IMR-90 (cell line): ENCODE results near the gene ANGPT4. TPM values are rescaled to one million over a fixed set of nuclear protein-coding genes. Genes with fewer than 3 reads are reported as not detected.

ENCODE experiments used
- ATAC-seq: fragments of 200-7000 bp; cut with Tn5 transposase; 2 replicates; pipeline ENCODE4 v1.9.1; 2020; ENCODE audit warnings: low read depth, mild to moderate bottlenecking, moderate library complexity
- BruUV-seq: library from RNA; stranded (reverse); fragments of 400-500 nt; replicated peaks from 2 replicates; lab custom pipeline; 2021; lab: Mats Ljungman, UMichigan
- CTCF ChIA-PET: fragments of 300-600 bp; formaldehyde crosslinking; extraction: SDS; loops from one replicate; lab custom pipeline; 2021; ENCODE audit warnings: antibody characterized with exemption; lab: Yijun Ruan, JAX
- POLR2A ChIA-PET: fragments of 300-600 bp; sonication (Branson Sonifier 250); formaldehyde crosslinking; loops from one replicate; lab custom pipeline; 2022; ENCODE audit warnings: antibody characterized with exemption; ENCODE audit not compliant: unreplicated experiment; lab: Charles Lee
- DNase-seq: peaks from one replicate; pipeline ENCODE4 v3.0.0; 2013
- H2AFZ ChIP-seq: replicated peaks from 2 replicates; pipeline ENCODE3; 2013; ENCODE audit warnings: low read length, mild to moderate bottlenecking; ENCODE audit not compliant: poor library complexity
- H2AK5ac ChIP-seq: 2 replicates; pipeline ENCODE4 v1.6.1; 2013; ENCODE audit warnings: low read depth, low read length, inconsistent platforms
- H2AK9ac ChIP-seq: replicated peaks from 2 replicates; pipeline ENCODE3; 2013; ENCODE audit warnings: mild to moderate bottlenecking, low read depth, low read length, moderate library complexity; ENCODE audit not compliant: poor library complexity
- H2BK120ac ChIP-seq: 2 replicates; pipeline ENCODE4 v1.6.1; 2013; ENCODE audit warnings: low read depth, low read length, inconsistent platforms
- H2BK15ac ChIP-seq: 3 replicates; pipeline ENCODE4 v1.6.1; 2013; ENCODE audit warnings: low read depth, low read length, inconsistent platforms
- H2BK20ac ChIP-seq: 2 replicates; pipeline ENCODE4 v1.6.1; 2013; ENCODE audit warnings: low read depth, mild to moderate bottlenecking, inconsistent platforms, low read length, moderate library complexity
- H2BK5ac ChIP-seq: 2 replicates; pipeline ENCODE4 v1.6.1; 2013; ENCODE audit warnings: mild to moderate bottlenecking, low read depth, low read length, inconsistent platforms; ENCODE audit not compliant: poor library complexity, severe bottlenecking
- H3K14ac ChIP-seq: replicated peaks from 2 replicates; pipeline ENCODE4 v1.6.1; 2013; ENCODE audit warnings: low read depth, low read length, inconsistent platforms
- H3K18ac ChIP-seq: 2 replicates; pipeline ENCODE4 v1.6.1; 2013; ENCODE audit warnings: low read depth, low read length, control low read depth
- H3K23ac ChIP-seq: 2 replicates; pipeline ENCODE4 v1.6.1; 2013; ENCODE audit warnings: low read depth, low read length, inconsistent platforms
- H3K27ac ChIP-seq: 2 replicates; pipeline ENCODE4 v1.5.1; 2013; ENCODE audit warnings: mild to moderate bottlenecking, control low read depth, low read length; ENCODE audit not compliant: insufficient read depth
- H3K27me3 ChIP-seq: 2 replicates; pipeline ENCODE4 v1.6.1; 2013; ENCODE audit warnings: low read length; ENCODE audit not compliant: control insufficient read depth, insufficient read depth
- H3K36me3 ChIP-seq: 2 replicates; pipeline ENCODE4 v1.6.1; 2013; ENCODE audit warnings: low read length, mixed read lengths; ENCODE audit not compliant: control insufficient read depth, insufficient read depth
- H3K4ac ChIP-seq: 2 replicates; pipeline ENCODE4 v1.6.1; 2013; ENCODE audit warnings: low read depth, low read length, inconsistent platforms
- H3K4me1 ChIP-seq: 2 replicates; pipeline ENCODE4 v1.6.1; 2013; ENCODE audit warnings: low read length, mixed read lengths; ENCODE audit not compliant: control insufficient read depth, insufficient read depth
- H3K4me2 ChIP-seq: 2 replicates; pipeline ENCODE4 v1.6.1; 2013; ENCODE audit warnings: low read depth, mild to moderate bottlenecking, control low read depth, low read length, moderate library complexity
- H3K4me3 ChIP-seq: 2 replicates; pipeline ENCODE4 v1.5.1; 2013; ENCODE audit warnings: low read depth, mild to moderate bottlenecking, control low read depth, low read length, moderate library complexity; ENCODE audit not compliant: insufficient read depth
- H3K56ac ChIP-seq: 2 replicates; pipeline ENCODE4 v1.6.1; 2013; ENCODE audit warnings: low read length, inconsistent platforms; ENCODE audit not compliant: insufficient read depth; ENCODE audit errors: extremely low read depth
- H3K79me1 ChIP-seq, 2 experiments: 2 replicates each; pipeline ENCODE4 v1.6.1; 2013; ENCODE audit warnings: low read length in 2 of 2, inconsistent platforms in 1 of 2, low read depth in 1 of 2
- H3K9ac ChIP-seq: 2 replicates; pipeline ENCODE4 v1.6.1; 2013; ENCODE audit warnings: low read depth, low read length, control low read depth
- H3K9me1 ChIP-seq: 2 replicates; pipeline ENCODE4 v1.6.1; 2013; ENCODE audit warnings: low read length, inconsistent platforms; ENCODE audit not compliant: insufficient read depth
- H3K9me3 ChIP-seq: 2 replicates; pipeline ENCODE4 v1.6.1; 2013; ENCODE audit warnings: low read length; ENCODE audit not compliant: control insufficient read depth, insufficient read depth
- H4K20me1 ChIP-seq: 2 replicates; pipeline ENCODE4 v1.6.1; 2013; ENCODE audit warnings: low read length, inconsistent platforms; ENCODE audit not compliant: insufficient read depth
- H4K5ac ChIP-seq: 2 replicates; pipeline ENCODE4 v1.6.1; 2013; ENCODE audit warnings: mild to moderate bottlenecking, low read depth, low read length, control low read depth
- H4K8ac ChIP-seq, 2 experiments: 2 replicates each; pipeline ENCODE4 v1.6.1; 2013; ENCODE audit warnings: low read depth in 2 of 2, low read length in 2 of 2, control low read depth in 1 of 2, inconsistent platforms in 1 of 2
- H4K91ac ChIP-seq: 2 replicates; pipeline ENCODE4 v1.6.1; 2013; ENCODE audit warnings: low read depth, low read length, inconsistent platforms; ENCODE audit not compliant: insufficient read depth
- NFE2L2 ChIP-seq: fragments of 150-350 bp; IDR thresholded peaks from 2 replicates; pipeline ENCODE4 v1.6.1; 2016; ENCODE audit warnings: low read depth, mild to moderate bottlenecking, low read length
- WGBS, 2 experiments: methylation state at CpG; one replicate each; pipeline versions ENCODE4 v1.1.5 to v1.1.7; 2013; ENCODE audit warnings: missing lambda C conversion rate in 2 of 2; ENCODE audit not compliant: insufficient read length in 1 of 2; ENCODE audit errors: extremely low coverage in 2 of 2; 5-methylcytosine and 5-hydroxymethylcytosine counted together
- dilution Hi-C: fragments of 300-500 bp; cut with HindIII; formaldehyde crosslinking; loops from one replicate; pipeline ENCODE4 v1.14.3; 2018; ENCODE audit warnings: low sequenced_read_pairs; ENCODE audit not compliant: unreplicated experiment
- in situ Hi-C: fragments of 300-500 bp; cut with MboI; formaldehyde crosslinking; loops from 3 replicates; pipeline ENCODE4 v1.14.3; 2019; ENCODE audit warnings: low sequenced_read_pairs, inconsistent platforms, mixed read lengths
- intact Hi-C: fragments of 100-400 bp; cut with micrococcal nuclease; formaldehyde crosslinking; loops from 2 replicates; pipeline ENCODE4 v1.10.0; 2022
- polyA plus RNA-seq, 3 experiments: library from polyadenylated mRNA; depleted of rRNA; stranded (reverse); fragments of >200 nt; gene quantifications; 2 replicates each; pipeline ENCODE4 v1.2.3, GENCODE V29; 2012; ENCODE audit warnings: low replicate concordance in 1 of 3
- total RNA-seq: library from RNA; depleted of rRNA; stranded (reverse); fragments of >200 nt; gene quantifications from 2 replicates; pipeline ENCODE4 v1.2.3, GENCODE V29; 2012

ANGPT4 gene
- total and polyA plus RNA-seq, 2 of the 4 experiments (the other 2 are of a cell fraction): not detected

- CTCF ChIA-PET: interaction anchor here (0.8 kb wide), 1 partner anchor 16 kb away, joined by 3 read pairs; no protein-coding TSS in a partner anchor
Observed at GRCh38 chr20:877814-878213, 38.3 kb downstream of the ANGPT4 start.

More at GRCh38 chr20:877814-878213, 38.3 kb downstream of the ANGPT4 start:
- Histone ChIP-seq H3K4me1 (no peaks in the 10 kb centered on the region), H3K9me3 (no peaks in the 10 kb centered on the region), H2BK120ac (no peak overlapping the region), H3K4me3 (no peak overlapping the region), H3K27ac (no peak overlapping the region), H3K9ac (no peak overlapping the region), H3K56ac (no peak overlapping the region), H2BK5ac (no peak overlapping the region), H4K91ac (no peak overlapping the region), H4K8ac (no peak overlapping the region), H2BK20ac (no peak overlapping the region), H2BK15ac (no peak overlapping the region), H2AFZ (no peak overlapping the region), H3K23ac (no peak overlapping the region), H3K9me1 (0 out of 2 replicates have a peak, but pooled peaks cover 2% of the 10 kb centered on the region), H4K5ac (no peak overlapping the region), H3K36me3 (no peaks in the 10 kb centered on the region), H3K14ac (no peak overlapping the region), H3K27me3 (no peaks in the 10 kb centered on the region; the same call in 1 of the 2 replicates), H2AK5ac (no peak overlapping the region), H4K20me1 (no peaks in the 10 kb centered on the region), H3K79me1 (no peaks in the 10 kb centered on the region), H3K4ac (no peak overlapping the region), H3K4me2 (no peak overlapping the region), H2AK9ac (no peak overlapping the region), H3K18ac (no peak overlapping the region)
- in situ Hi-C loops: no loop called here
- WGBS, 2 experiments: 60% methylated on average over 1 of the region's 7 CpGs; no CpG with 5 or more reads in 1 of the 2 experiments
- no peak for TF ChIP-seq NFE2L2
- POLR2A ChIA-PET: no interaction called here
- ATAC-seq (no peak), DNase-seq (no peak)
- intact Hi-C loops: no loop called here
- no TSS peak for BruUV-seq
- dilution Hi-C loops: no loop called here
